ENCODE results near the gene NDUFA13.

NDUFA13 gene

GRCh38 chr19:19513682-19514081 is 2.3 kb upstream of the NDUFA13 start:
- no peak for DNase-seq

GRCh38 chr19:19514215-19514657 is 1.8 kb upstream of the NDUFA13 start:
- peak; percentile 51 for DNase-seq

GRCh38 chr19:19514881-19515641 is 964 bp upstream of the NDUFA13 start, which contains the start of gene TSSK6:
TSSK6 (minus strand) TSS chr19:19515548; CDS start chr19:19515427, 121 bp downstream.
- DNase-seq, result no peak

GRCh38 chr19:19517235-19517619 is 1.2 kb downstream of the NDUFA13 start:
- DNase-seq, result no peak

- no peak for DNase-seq
Measured at GRCh38 chr19:19520989-19521388, 5.0 kb downstream of the NDUFA13 start.

- no peak for DNase-seq
Measured at GRCh38 chr19:19523177-19523576, 7.2 kb downstream of the NDUFA13 start.

GRCh38 chr19:19524053-19524452 is 8.0 kb downstream of the NDUFA13 start:
- no peak for DNase-seq

- no peak for DNase-seq
Measured at GRCh38 chr19:19525611-19526380, 9.8 kb downstream of the NDUFA13 start.

- DNase-seq, result no peak
Measured at GRCh38 chr19:19526581-19527370, 10.8 kb downstream of the NDUFA13 start.

GRCh38 chr19:19527371-19527656 is 11.3 kb downstream of the NDUFA13 start:
- DNase-seq, result no peak

GRCh38 chr19:19527674-19528625 is 11.9 kb downstream of the NDUFA13 start:
- DNase-seq, result no peak

- DNase-seq, result no peak
Measured at GRCh38 chr19:19528721-19529490, 12.9 kb downstream of the NDUFA13 start, which contains the start of gene YJEFN3. YJEFN3 (plus strand) TSS chr19:19528911; CDS start chr19:19528933, 22 bp downstream.

GRCh38 chr19:19529783-19530422 is 13.9 kb downstream of the NDUFA13 start:
- no peak for DNase-seq

- DNase-seq, result no peak
Measured at GRCh38 chr19:19530423-19530804, 14.4 kb downstream of the NDUFA13 start.

- DNase-seq, result no peak
Measured at GRCh38 chr19:19530889-19531288, 14.9 kb downstream of the NDUFA13 start.

- peak; percentile 86 for DNase-seq
Measured at GRCh38 chr19:19531951-19532805, 16.2 kb downstream of the NDUFA13 start.

- DNase-seq, result no peak
Measured at GRCh38 chr19:19532806-19533701, 17.0 kb downstream of the NDUFA13 start.

GRCh38 chr19:19533841-19534240 is 17.8 kb downstream of the NDUFA13 start:
- peak; percentile 51 for DNase-seq
